HG03378 (cell line): ENCODE data around the gene SLC27A1.
"Not testable (repeated sequence)": the region's sequence is repeated elsewhere in the genome, so short reads cannot be mapped to it uniquely, and the experiment has no call there.

Source experiments
- ATAC-seq: cut with Tn5 transposase; IDR thresholded peaks from one replicate; pipeline ENCODE4 v1.9.1; 2021; ENCODE audit warnings: mild to moderate bottlenecking, moderate library complexity; ENCODE audit not compliant: unreplicated experiment

The SLC27A1 gene

GRCh38 chr19:17486545-17487240 lies 16.4 kb downstream of the SLC27A1 start:
- no peak for ATAC-seq

GRCh38 chr19:17487284-17488121 lies 17.2 kb downstream of the SLC27A1 start:
- no peak for ATAC-seq

GRCh38 chr19:17488593-17489391 lies 18.5 kb downstream of the SLC27A1 start:
- ATAC-seq, result no peak

GRCh38 chr19:17489392-17490030 lies 19.2 kb downstream of the SLC27A1 start:
- no peak for ATAC-seq

- ATAC-seq, result no peak
These were observed 20.1 kb downstream of the SLC27A1 start for GRCh38 chr19:17490411-17490810.

GRCh38 chr19:17491287-17491686 lies 21.0 kb downstream of the SLC27A1 start:
- no peak for ATAC-seq

GRCh38 chr19:17495639-17496296 lies 25.4 kb downstream of the SLC27A1 start:
- no peak for ATAC-seq

- no peak for ATAC-seq
These were observed 26.1 kb downstream of the SLC27A1 start for GRCh38 chr19:17496337-17496997.

GRCh38 chr19:17497149-17497798 lies 26.9 kb downstream of the SLC27A1 start:
- no peak for ATAC-seq

- ATAC-seq, result not testable (repeated sequence)
These were observed 28.7 kb downstream of the SLC27A1 start for GRCh38 chr19:17499025-17499424.

GRCh38 chr19:17499648-17500446 lies 29.5 kb downstream of the SLC27A1 start:
- no peak for ATAC-seq

GRCh38 chr19:17500447-17501198 lies 30.3 kb downstream of the SLC27A1 start:
- ATAC-seq, result no peak

GRCh38 chr19:17503240-17503639 lies 32.9 kb downstream of the SLC27A1 start:
- ATAC-seq, result no peak

GRCh38 chr19:17504030-17504429 lies 33.7 kb downstream of the SLC27A1 start:
- ATAC-seq, result no peak

- ATAC-seq, result no peak
These were observed 34.1 kb downstream of the SLC27A1 start for GRCh38 chr19:17504456-17504855.

- no peak for ATAC-seq
These were observed 34.9 kb downstream of the SLC27A1 start for GRCh38 chr19:17505223-17505622.

- ATAC-seq, result no peak
These were observed 36.4 kb downstream of the SLC27A1 start for GRCh38 chr19:17506745-17507144.

GRCh38 chr19:17508558-17508933 lies 38.2 kb downstream of the SLC27A1 start:
- not testable (repeated sequence) for ATAC-seq
